HG02798 (cell line): Measurements from ENCODE around the gene PROKR2.

ENCODE experiments used
- ATAC-seq: cut with Tn5 transposase; IDR thresholded peaks from one replicate; pipeline ENCODE4 v1.9.1; 2021; ENCODE audit warnings: mild to moderate bottlenecking; ENCODE audit not compliant: unreplicated experiment, poor library complexity

Gene PROKR2

DNA sequence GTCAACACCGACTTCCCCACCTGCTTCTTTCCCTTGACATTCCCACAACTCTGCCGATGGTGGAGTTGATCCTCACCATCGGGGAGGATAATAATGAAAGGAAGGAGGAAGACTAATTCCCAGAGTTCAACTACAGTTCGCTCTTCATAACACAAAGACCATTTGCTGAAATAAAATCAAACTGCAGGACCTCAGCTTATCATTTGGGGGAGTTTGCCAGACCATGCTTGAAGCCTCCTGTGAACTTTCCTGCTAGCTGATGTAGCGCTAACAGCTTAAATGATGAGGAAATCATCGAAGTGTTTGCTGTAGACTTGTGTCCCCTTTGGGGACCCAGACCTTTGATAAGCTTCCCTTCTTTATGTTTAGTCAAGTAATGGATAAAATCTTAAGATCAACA, 26.2 kb downstream of the PROKR2 start:
- ATAC-seq, result no peak

DNA sequence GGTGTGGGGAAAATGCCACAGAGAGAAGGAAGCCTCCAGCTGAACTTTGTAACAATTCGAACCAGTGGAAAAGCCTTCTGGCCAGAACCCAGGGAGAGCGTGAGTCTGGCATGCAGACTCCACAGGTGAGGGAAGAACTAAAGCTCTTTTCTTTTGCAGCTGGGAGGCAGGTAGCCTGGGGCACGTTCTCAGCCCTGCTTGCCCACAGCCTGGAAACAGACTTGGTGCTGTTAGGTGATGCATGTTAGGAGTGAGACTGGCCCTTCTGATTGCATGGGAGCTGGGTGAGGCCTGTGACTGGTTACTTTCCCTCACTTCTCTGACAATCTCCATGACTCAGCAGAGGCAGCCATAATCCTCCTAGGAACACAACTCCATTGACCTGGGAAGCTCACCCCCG, 34.2 kb downstream of the PROKR2 start:
- ATAC-seq, result no peak

GRCh38 chr20:5279661-5280060, 37.1 kb downstream of the PROKR2 start:
- ATAC-seq, result no peak

DNA sequence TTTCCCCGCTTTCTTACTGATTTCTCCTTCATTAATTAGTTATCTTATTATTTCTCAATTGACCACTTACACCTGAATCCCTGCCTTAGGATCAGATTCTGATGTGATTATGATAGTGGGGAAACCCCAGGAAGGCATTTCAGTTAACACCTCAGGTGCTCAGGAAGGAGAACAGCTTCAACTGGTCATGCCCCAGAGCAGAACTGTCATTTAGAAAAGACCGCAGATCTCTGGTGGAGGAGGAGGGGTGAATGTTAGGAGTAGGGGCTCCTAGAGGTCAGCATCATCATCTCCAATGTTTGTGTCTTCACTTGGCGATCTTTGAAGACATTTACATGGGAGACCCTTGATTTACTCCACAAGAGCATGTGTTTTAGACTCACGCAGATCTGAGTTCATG, 44.5 kb downstream of the PROKR2 start:
- ATAC-seq, result no peak

- ATAC-seq, result no peak
These were observed 46.2 kb downstream of the PROKR2 start for GRCh38 chr20:5270603-5271002.

- ATAC-seq, result no peak
These were observed 48.3 kb downstream of the PROKR2 start for GRCh38 chr20:5268449-5268848.

DNA sequence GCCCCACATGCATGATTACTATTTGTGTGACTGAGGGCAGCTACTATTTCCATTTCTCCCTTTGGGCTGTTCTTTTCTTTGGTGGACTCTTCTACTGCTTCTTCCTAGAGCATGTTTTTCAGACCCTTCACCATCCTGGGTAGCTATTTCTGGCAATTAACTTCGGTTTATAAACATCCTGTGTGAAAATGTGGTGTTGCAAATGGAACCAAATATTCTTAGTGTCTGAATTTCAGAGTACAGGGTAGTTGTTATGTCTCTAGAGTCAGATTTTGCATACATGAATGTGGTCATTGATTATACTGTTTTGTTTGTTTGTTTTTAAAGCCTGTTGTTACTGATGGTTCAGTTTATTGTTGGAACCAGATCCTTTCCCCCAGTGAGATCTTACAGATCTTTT, 49.7 kb downstream of the PROKR2 start:
- no peak for ATAC-seq
